GM10248 (cell line): ENCODE measurements around the gene TMEM86A.

Source experiments
- CTCF ChIA-PET: fragments of 300-600 bp; sonication (Branson Sonifier 250); formaldehyde crosslinking; extraction: SDS; loops from one replicate; lab custom pipeline; 2021; ENCODE audit warnings: antibody characterized with exemption; lab: Yijun Ruan, JAX
- POLR2A ChIA-PET: fragments of 350-650 bp; sonication (Branson Sonifier 250); formaldehyde crosslinking; extraction: SDS; loops from one replicate; lab custom pipeline; 2020; ENCODE audit warnings: antibody characterized with exemption; lab: Yijun Ruan, JAX
- DNase-seq: peaks from one replicate; pipeline ENCODE4 v3.0.0; 2012; ENCODE audit errors: extremely low spot score
- CTCF ChIP-seq: IDR thresholded peaks from 2 replicates; pipeline ENCODE4 v1.5.1; 2012; ENCODE audit warnings: mild to moderate bottlenecking, low read depth; ENCODE audit errors: extremely low read depth, missing control alignments, control extremely low read depth

TMEM86A gene

DNA sequence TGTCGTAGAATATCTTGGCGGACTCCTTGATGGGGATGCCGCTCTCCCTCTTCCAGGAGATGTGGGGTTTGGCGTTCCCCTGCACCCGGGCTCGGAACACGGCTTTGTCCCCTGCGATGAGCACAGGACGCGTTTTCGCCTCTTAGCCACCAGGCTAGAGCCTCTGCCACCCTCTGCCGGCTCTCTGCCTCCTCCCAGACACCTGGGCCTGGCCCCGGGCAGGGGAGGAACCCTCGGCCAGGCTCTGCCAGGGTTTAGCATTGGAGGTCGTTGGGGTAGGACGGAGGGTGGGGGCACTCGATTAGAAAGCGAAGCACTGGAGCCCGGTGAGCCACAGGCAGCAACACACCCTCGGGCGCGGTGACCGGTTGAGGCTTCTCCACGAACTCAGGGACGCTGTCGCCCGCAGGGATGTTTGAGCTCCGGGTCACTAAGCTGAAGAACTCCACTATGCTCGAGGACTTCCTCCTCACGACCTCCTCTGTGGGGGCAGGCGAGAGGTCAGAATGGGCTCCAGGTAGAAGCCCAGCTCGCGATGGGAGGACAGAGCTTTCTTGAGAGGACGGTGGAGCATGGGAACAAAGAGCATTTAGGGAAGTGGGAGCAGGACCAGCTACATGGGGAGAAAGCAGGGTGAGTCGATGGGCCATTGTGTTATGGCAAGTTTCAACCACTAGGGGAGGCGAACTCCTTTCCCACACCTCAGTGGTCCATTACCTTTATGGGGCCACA lies 23.1 kb downstream of the TMEM86A start:
- TF ChIP-seq CTCF = peak; percentile 80
- POLR2A ChIA-PET = interaction anchor here (1.0 kb wide), 1 partner anchor 400 kb away, joined by 4 read pairs; the partner anchor contains the start of genes GTF2H1 and HPS5
- CTCF ChIA-PET = interaction anchor here (0.6 to 14.5 kb wide), 53 partner anchors 9 to 1765 kb away, joined by 3 to 361 read pairs (median 4); partner anchors contain the start of genes LDHA and TMEM86A
- peak; percentile 74 for DNase-seq

GRCh38 chr11:18722293-18722637 lies 23.7 kb downstream of the TMEM86A start:
- POLR2A ChIA-PET = interaction anchor here (1.0 kb wide), 1 partner anchor 400 kb away, joined by 4 read pairs; the partner anchor contains the start of genes GTF2H1 and HPS5
- CTCF ChIA-PET = interaction anchor here (0.7 to 14.5 kb wide), 52 partner anchors 9 to 1765 kb away, joined by 3 to 361 read pairs (median 4); partner anchors contain the start of genes LDHA and TMEM86A
- TF ChIP-seq CTCF = no peak
- DNase-seq = no peak

DNA sequence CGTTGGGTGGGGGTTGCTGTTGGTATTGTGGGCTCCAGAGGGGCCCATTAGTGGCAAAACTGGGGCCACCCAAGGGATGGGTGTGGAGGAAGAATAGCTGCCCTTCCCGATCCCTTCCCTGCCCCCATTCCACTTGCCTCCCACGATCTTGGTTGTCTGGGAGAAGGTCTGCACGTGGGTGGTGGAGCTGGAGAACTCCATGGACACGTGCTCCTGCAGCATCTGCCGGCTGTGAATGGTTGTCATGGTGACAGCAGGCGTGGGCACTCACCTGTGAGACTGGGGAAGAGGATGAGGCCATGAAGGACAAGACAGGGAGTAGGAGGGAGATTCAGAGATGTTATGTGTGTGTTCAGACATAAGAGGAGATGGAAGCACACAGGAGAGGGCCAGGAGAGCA lies 25.4 kb downstream of the TMEM86A start:
- ChIA-PET POLR2A (interaction anchor here (0.6 to 0.7 kb wide), 2 partner anchors 22 to 145 kb away, joined by 3 read pairs; no protein-coding TSS in a partner anchor), CTCF (interaction anchor here (1.0 to 14.5 kb wide), 15 partner anchors 7 to 618 kb away, joined by 3 to 361 read pairs (median 5); partner anchors contain the start of gene SAAL1)
- DNase-seq = no peak
- no peak for TF ChIP-seq CTCF

DNA sequence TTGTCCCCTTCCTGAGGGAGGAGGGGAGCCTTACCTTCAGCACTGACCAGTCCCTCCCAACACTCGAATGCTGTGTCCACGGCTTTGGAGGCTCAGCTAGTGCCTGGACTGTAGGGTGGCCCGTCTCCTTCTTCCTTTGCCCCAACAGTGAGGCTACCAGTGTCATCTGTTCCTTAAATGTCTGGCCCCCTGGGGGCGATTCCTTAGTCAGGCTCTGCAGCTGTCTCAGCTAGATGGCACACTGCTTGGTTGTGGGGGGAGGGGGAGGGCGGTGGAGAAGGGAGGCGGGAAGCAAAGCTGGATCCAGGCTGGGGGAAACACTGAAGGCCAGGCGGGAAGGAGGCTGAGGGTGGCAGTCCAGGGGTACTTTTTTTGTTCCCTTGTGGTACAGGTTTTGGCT lies 27.5 kb downstream of the TMEM86A start, which contains the start of gene IGSF22:
Gene IGSF22 (minus strand): TSS at position 149 of the 400 bp plus-strand sequence. CDS start 1,952 bp downstream, outside the sequence.
- ChIA-PET POLR2A (no interaction called here), CTCF (interaction anchor here (0.8 to 14.5 kb wide), 4 partner anchors 11 to 112 kb away, joined by 3 to 361 read pairs (median 9); no protein-coding TSS in a partner anchor)
- DNase-seq = no peak
- TF ChIP-seq CTCF = no peak

DNA sequence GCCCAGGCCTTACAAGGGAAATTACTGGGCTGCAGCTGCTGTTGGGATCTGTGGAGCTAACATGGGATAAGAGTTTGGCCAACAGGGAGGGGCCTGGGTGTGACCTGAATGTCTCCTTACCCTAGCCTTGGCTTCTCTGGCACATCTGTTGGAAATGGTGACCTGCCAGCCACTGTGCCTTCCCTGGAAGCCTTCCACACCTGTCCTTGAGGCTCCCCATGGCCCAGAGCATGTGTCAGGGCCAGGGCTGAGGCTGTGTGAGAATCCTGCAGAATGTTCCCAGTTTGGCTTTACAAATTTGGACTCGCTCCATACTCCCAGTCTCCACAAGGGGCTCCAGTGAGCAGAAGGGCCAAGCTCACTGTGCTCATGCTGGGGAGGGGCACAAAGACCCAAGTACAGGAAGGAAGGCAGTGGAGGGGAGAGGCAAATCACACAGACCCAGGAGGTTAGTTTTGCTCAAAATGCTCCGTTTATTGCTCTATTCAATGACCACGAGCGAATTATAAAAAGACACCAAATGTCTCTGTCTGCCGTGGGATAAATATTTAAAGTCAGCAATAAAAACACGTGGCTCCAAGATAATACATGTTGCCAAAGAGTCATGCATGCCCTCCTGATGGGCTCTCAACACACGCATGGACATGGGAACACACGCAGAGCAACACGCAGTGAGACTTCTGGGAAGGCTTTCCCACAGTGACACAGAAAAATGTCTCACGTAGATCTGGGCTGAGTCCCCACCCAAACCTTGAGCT lies 29.1 kb downstream of the TMEM86A start:
- peak; percentile 86 for TF ChIP-seq CTCF
- ChIA-PET CTCF (interaction anchor here (0.7 to 14.5 kb wide), 23 partner anchors 12 to 660 kb away, joined by 3 to 361 read pairs (median 4); partner anchors contain the start of genes LDHA and TMEM86A), POLR2A (no interaction called here)
- DNase-seq = peak; percentile 78

GRCh38 chr11:18728658-18729057 lies 30.1 kb downstream of the TMEM86A start:
- TF ChIP-seq CTCF = no peak
- ChIA-PET CTCF (interaction anchor here (1.0 to 14.5 kb wide), 19 partner anchors 7 to 661 kb away, joined by 3 to 361 read pairs (median 4); partner anchors contain the start of genes LDHA and TMEM86A), POLR2A (no interaction called here)
- DNase-seq = no peak
